IMR-90 (cell line): ENCODE data around the gene RSPH9. TPM values are rescaled to one million over a fixed set of nuclear protein-coding genes. Genes with fewer than 3 reads are reported as not detected.

Experiments used
- ATAC-seq: fragments of 200-7000 bp; cut with Tn5 transposase; 2 replicates; pipeline ENCODE4 v1.9.1; 2020; ENCODE audit warnings: low read depth, mild to moderate bottlenecking, moderate library complexity
- BruUV-seq: library from RNA; stranded (reverse); fragments of 400-500 nt; replicated peaks from 2 replicates; lab custom pipeline; 2021; lab: Mats Ljungman, UMichigan
- CTCF ChIA-PET: fragments of 300-600 bp; formaldehyde crosslinking; extraction: SDS; loops from one replicate; lab custom pipeline; 2021; ENCODE audit warnings: antibody characterized with exemption; lab: Yijun Ruan, JAX
- POLR2A ChIA-PET: fragments of 300-600 bp; sonication (Branson Sonifier 250); formaldehyde crosslinking; loops from one replicate; lab custom pipeline; 2022; ENCODE audit warnings: antibody characterized with exemption; ENCODE audit not compliant: unreplicated experiment; lab: Charles Lee
- DNase-seq: peaks from one replicate; pipeline ENCODE4 v3.0.0; 2013
- H2AFZ ChIP-seq: replicated peaks from 2 replicates; pipeline ENCODE3; 2013; ENCODE audit warnings: low read length, mild to moderate bottlenecking; ENCODE audit not compliant: poor library complexity
- H2AK5ac ChIP-seq: 2 replicates; pipeline ENCODE4 v1.6.1; 2013; ENCODE audit warnings: low read depth, low read length, inconsistent platforms
- H2AK9ac ChIP-seq: replicated peaks from 2 replicates; pipeline ENCODE3; 2013; ENCODE audit warnings: mild to moderate bottlenecking, low read depth, low read length, moderate library complexity; ENCODE audit not compliant: poor library complexity
- H2BK120ac ChIP-seq: 2 replicates; pipeline ENCODE4 v1.6.1; 2013; ENCODE audit warnings: low read depth, low read length, inconsistent platforms
- H2BK15ac ChIP-seq: 3 replicates; pipeline ENCODE4 v1.6.1; 2013; ENCODE audit warnings: low read depth, low read length, inconsistent platforms
- H2BK20ac ChIP-seq: 2 replicates; pipeline ENCODE4 v1.6.1; 2013; ENCODE audit warnings: low read depth, mild to moderate bottlenecking, inconsistent platforms, low read length, moderate library complexity
- H2BK5ac ChIP-seq: 2 replicates; pipeline ENCODE4 v1.6.1; 2013; ENCODE audit warnings: mild to moderate bottlenecking, low read depth, low read length, inconsistent platforms; ENCODE audit not compliant: poor library complexity, severe bottlenecking
- H3K14ac ChIP-seq: replicated peaks from 2 replicates; pipeline ENCODE4 v1.6.1; 2013; ENCODE audit warnings: low read depth, low read length, inconsistent platforms
- H3K18ac ChIP-seq: 2 replicates; pipeline ENCODE4 v1.6.1; 2013; ENCODE audit warnings: low read depth, low read length, control low read depth
- H3K23ac ChIP-seq: 2 replicates; pipeline ENCODE4 v1.6.1; 2013; ENCODE audit warnings: low read depth, low read length, inconsistent platforms
- H3K27ac ChIP-seq: 2 replicates; pipeline ENCODE4 v1.5.1; 2013; ENCODE audit warnings: mild to moderate bottlenecking, control low read depth, low read length; ENCODE audit not compliant: insufficient read depth
- H3K27me3 ChIP-seq: 2 replicates; pipeline ENCODE4 v1.6.1; 2013; ENCODE audit warnings: low read length; ENCODE audit not compliant: control insufficient read depth, insufficient read depth
- H3K36me3 ChIP-seq: 2 replicates; pipeline ENCODE4 v1.6.1; 2013; ENCODE audit warnings: low read length, mixed read lengths; ENCODE audit not compliant: control insufficient read depth, insufficient read depth
- H3K4ac ChIP-seq: 2 replicates; pipeline ENCODE4 v1.6.1; 2013; ENCODE audit warnings: low read depth, low read length, inconsistent platforms
- H3K4me1 ChIP-seq: 2 replicates; pipeline ENCODE4 v1.6.1; 2013; ENCODE audit warnings: low read length, mixed read lengths; ENCODE audit not compliant: control insufficient read depth, insufficient read depth
- H3K4me2 ChIP-seq: 2 replicates; pipeline ENCODE4 v1.6.1; 2013; ENCODE audit warnings: low read depth, mild to moderate bottlenecking, control low read depth, low read length, moderate library complexity
- H3K4me3 ChIP-seq: 2 replicates; pipeline ENCODE4 v1.5.1; 2013; ENCODE audit warnings: low read depth, mild to moderate bottlenecking, control low read depth, low read length, moderate library complexity; ENCODE audit not compliant: insufficient read depth
- H3K56ac ChIP-seq: 2 replicates; pipeline ENCODE4 v1.6.1; 2013; ENCODE audit warnings: low read length, inconsistent platforms; ENCODE audit not compliant: insufficient read depth; ENCODE audit errors: extremely low read depth
- H3K79me1 ChIP-seq, 2 experiments: 2 replicates each; pipeline ENCODE4 v1.6.1; 2013; ENCODE audit warnings: low read length in 2 of 2, inconsistent platforms in 1 of 2, low read depth in 1 of 2
- H3K9ac ChIP-seq: 2 replicates; pipeline ENCODE4 v1.6.1; 2013; ENCODE audit warnings: low read depth, low read length, control low read depth
- H3K9me1 ChIP-seq: 2 replicates; pipeline ENCODE4 v1.6.1; 2013; ENCODE audit warnings: low read length, inconsistent platforms; ENCODE audit not compliant: insufficient read depth
- H3K9me3 ChIP-seq: 2 replicates; pipeline ENCODE4 v1.6.1; 2013; ENCODE audit warnings: low read length; ENCODE audit not compliant: control insufficient read depth, insufficient read depth
- H4K20me1 ChIP-seq: 2 replicates; pipeline ENCODE4 v1.6.1; 2013; ENCODE audit warnings: low read length, inconsistent platforms; ENCODE audit not compliant: insufficient read depth
- H4K5ac ChIP-seq: 2 replicates; pipeline ENCODE4 v1.6.1; 2013; ENCODE audit warnings: mild to moderate bottlenecking, low read depth, low read length, control low read depth
- H4K8ac ChIP-seq, 2 experiments: 2 replicates each; pipeline ENCODE4 v1.6.1; 2013; ENCODE audit warnings: low read depth in 2 of 2, low read length in 2 of 2, control low read depth in 1 of 2, inconsistent platforms in 1 of 2
- H4K91ac ChIP-seq: 2 replicates; pipeline ENCODE4 v1.6.1; 2013; ENCODE audit warnings: low read depth, low read length, inconsistent platforms; ENCODE audit not compliant: insufficient read depth
- BHLHE40 ChIP-seq: fragments of 150-350 bp; IDR thresholded peaks from 2 replicates; pipeline ENCODE4 v1.6.1; 2016; ENCODE audit warnings: mild to moderate bottlenecking, low read depth, low read length
- CEBPB ChIP-seq: IDR thresholded peaks from 2 replicates; pipeline ENCODE4 v1.6.1; 2012; ENCODE audit warnings: low read depth, low read length, improper control_type of control experiment
- CHD1 ChIP-seq: IDR thresholded peaks from 2 replicates; pipeline ENCODE4 v1.6.1; 2012; ENCODE audit warnings: low read depth, low read length, improper control_type of control experiment
- CTCF ChIP-seq: conservative IDR thresholded peaks from 2 replicates; pipeline ENCODE4 v1.5.1; 2012; ENCODE audit warnings: mild to moderate bottlenecking, low read depth, low read length, improper control_type of control experiment
- FOS ChIP-seq: fragments of 150-350 bp; IDR thresholded peaks from 2 replicates; pipeline ENCODE4 v1.6.1; 2016; ENCODE audit warnings: low read depth, low read length
- MAZ ChIP-seq: IDR thresholded peaks from 2 replicates; pipeline ENCODE4 v1.6.1; 2012; ENCODE audit warnings: low read depth, mild to moderate bottlenecking, low read length, improper control_type of control experiment, moderate library complexity, borderline replicate concordance
- MXI1 ChIP-seq: IDR thresholded peaks from 2 replicates; pipeline ENCODE4 v1.6.1; 2012; ENCODE audit warnings: low read depth, mild to moderate bottlenecking, low read length, moderate library complexity, borderline replicate concordance
- NFE2L2 ChIP-seq: fragments of 150-350 bp; IDR thresholded peaks from 2 replicates; pipeline ENCODE4 v1.6.1; 2016; ENCODE audit warnings: low read depth, mild to moderate bottlenecking, low read length
- POLR2A ChIP-seq: IDR thresholded peaks from 2 replicates; pipeline ENCODE4 v1.6.1; 2012; ENCODE audit warnings: mild to moderate bottlenecking, low read depth, low read length
- RAD21 ChIP-seq: IDR thresholded peaks from 2 replicates; pipeline ENCODE4 v1.6.1; 2012; ENCODE audit warnings: low read length, improper control_type of control experiment
- RCOR1 ChIP-seq: IDR thresholded peaks from 2 replicates; pipeline ENCODE4 v1.6.1; 2012; ENCODE audit warnings: mild to moderate bottlenecking, low read length, improper control_type of control experiment; ENCODE audit not compliant: insufficient replicate concordance
- RFX5 ChIP-seq: IDR thresholded peaks from 2 replicates; pipeline ENCODE4 v1.8.0; 2012; ENCODE audit warnings: low read depth, mild to moderate bottlenecking, low read length, moderate library complexity
- SMC3 ChIP-seq: fragments of 150-350 bp; IDR thresholded peaks from 2 replicates; pipeline ENCODE4 v1.6.1; 2016; ENCODE audit warnings: low read depth, mild to moderate bottlenecking, antibody characterized with exemption, low read length, moderate library complexity
- USF2 ChIP-seq: fragments of 150-350 bp; IDR thresholded peaks from 2 replicates; pipeline ENCODE4 v1.6.1; 2017; ENCODE audit warnings: mild to moderate bottlenecking, antibody characterized with exemption, low read length, low read depth
- WGBS, 2 experiments: methylation state at CpG; one replicate each; pipeline versions ENCODE4 v1.1.5 to v1.1.7; 2013; ENCODE audit warnings: missing lambda C conversion rate in 2 of 2; ENCODE audit not compliant: insufficient read length in 1 of 2; ENCODE audit errors: extremely low coverage in 2 of 2; 5-methylcytosine and 5-hydroxymethylcytosine counted together
- dilution Hi-C: fragments of 300-500 bp; cut with HindIII; formaldehyde crosslinking; loops from one replicate; pipeline ENCODE4 v1.14.3; 2018; ENCODE audit warnings: low sequenced_read_pairs; ENCODE audit not compliant: unreplicated experiment
- in situ Hi-C: fragments of 300-500 bp; cut with MboI; formaldehyde crosslinking; loops from 3 replicates; pipeline ENCODE4 v1.14.3; 2019; ENCODE audit warnings: low sequenced_read_pairs, inconsistent platforms, mixed read lengths
- intact Hi-C: fragments of 100-400 bp; cut with micrococcal nuclease; formaldehyde crosslinking; loops from 2 replicates; pipeline ENCODE4 v1.10.0; 2022
- polyA plus RNA-seq, 3 experiments: library from polyadenylated mRNA; depleted of rRNA; stranded (reverse); fragments of >200 nt; gene quantifications; 2 replicates each; pipeline ENCODE4 v1.2.3, GENCODE V29; 2012; ENCODE audit warnings: low replicate concordance in 1 of 3
- total RNA-seq: library from RNA; depleted of rRNA; stranded (reverse); fragments of >200 nt; gene quantifications from 2 replicates; pipeline ENCODE4 v1.2.3, GENCODE V29; 2012
- TF ChIP-seq, protein P1 (sequence below): fragments of 150-350 bp; IDR thresholded peaks from 2 replicates; pipeline ENCODE4 v1.6.1; 2016; ENCODE audit warnings: low read depth, mild to moderate bottlenecking, low read length, moderate library complexity, borderline replicate concordance

Gene RSPH9
- total and polyA plus RNA-seq, 2 of the 4 experiments (the other 2 are of a cell fraction): 0.18 to 0.21 TPM

DNA sequence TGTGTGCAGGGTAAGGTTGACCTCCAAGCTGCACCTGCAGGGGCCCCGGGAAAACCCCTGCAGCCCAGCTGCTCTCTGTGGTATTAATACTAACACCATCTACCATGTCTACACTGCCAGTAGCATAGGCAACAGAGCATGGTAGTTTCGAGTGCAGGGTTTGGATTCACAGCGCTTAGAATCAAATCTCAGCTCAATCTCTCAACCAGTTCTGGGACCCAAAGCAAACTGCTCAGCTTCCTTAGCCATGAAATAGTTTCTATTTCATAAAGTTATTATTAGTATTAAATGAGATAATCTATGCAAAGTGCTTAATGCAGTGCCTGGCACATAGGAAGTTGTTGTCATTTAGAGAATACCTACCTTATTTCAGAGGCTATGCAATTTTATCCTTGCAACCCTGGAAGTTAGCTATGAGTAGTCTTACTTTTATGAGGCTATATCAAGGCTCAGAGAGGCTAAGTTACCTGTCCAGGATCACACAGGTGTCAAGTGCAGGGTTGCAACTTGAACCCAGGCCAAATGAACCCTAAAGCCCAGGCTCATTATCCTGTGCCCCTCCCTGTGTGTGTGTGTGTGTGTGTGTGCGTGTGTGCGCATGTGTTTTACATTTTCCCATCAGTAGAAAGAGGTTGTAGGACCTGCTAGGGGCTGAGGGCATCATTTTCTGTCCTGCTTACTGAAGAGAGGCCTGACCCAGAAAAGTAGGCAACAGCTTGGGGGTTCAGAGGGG, 70.4 kb downstream of the RSPH9 start:
- no peak overlapping the region for H2AK9ac ChIP-seq
- H2BK20ac ChIP-seq: no peak overlapping the region
- no peak overlapping the region for H2BK5ac ChIP-seq
- H2AK5ac ChIP-seq: no peak overlapping the region
- no peaks in the 10 kb centered on the region for H3K36me3 ChIP-seq
- H2AFZ ChIP-seq: no peak overlapping the region
- H3K9me1 ChIP-seq: peaks cover 2% of the 10 kb centered on the region; the same call in 1 of the 2 replicates
- WGBS, 2 experiments: no CpG with 5 or more reads among the region's 5 CpGs
- H2BK120ac ChIP-seq: no peak overlapping the region
- ChIA-PET CTCF (no interaction called here), POLR2A (no interaction called here)
- no peak overlapping the region for H3K56ac ChIP-seq
- H2BK15ac ChIP-seq: no peak overlapping the region
- no peaks in the 10 kb centered on the region for H4K20me1 ChIP-seq
- H3K9me3 ChIP-seq: no peaks in the 10 kb centered on the region
- no peak overlapping the region for H4K91ac ChIP-seq
- TF ChIP-seq CTCF: no peak
- TF ChIP-seq MAZ: no peak
- no peak for TF ChIP-seq FOS
- TF ChIP-seq RCOR1: no peak
- no peak for TF ChIP-seq MXI1
- TF ChIP-seq CHD1: no peak
- no peak for TF ChIP-seq USF2
- TF ChIP-seq RFX5: no peak
- TF ChIP-seq, protein P1, sequence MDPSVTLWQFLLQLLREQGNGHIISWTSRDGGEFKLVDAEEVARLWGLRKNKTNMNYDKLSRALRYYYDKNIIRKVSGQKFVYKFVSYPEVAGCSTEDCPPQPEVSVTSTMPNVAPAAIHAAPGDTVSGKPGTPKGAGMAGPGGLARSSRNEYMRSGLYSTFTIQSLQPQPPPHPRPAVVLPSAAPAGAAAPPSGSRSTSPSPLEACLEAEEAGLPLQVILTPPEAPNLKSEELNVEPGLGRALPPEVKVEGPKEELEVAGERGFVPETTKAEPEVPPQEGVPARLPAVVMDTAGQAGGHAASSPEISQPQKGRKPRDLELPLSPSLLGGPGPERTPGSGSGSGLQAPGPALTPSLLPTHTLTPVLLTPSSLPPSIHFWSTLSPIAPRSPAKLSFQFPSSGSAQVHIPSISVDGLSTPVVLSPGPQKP: no peak
- no peak for TF ChIP-seq BHLHE40
- TF ChIP-seq POLR2A: no peak
- TF ChIP-seq SMC3: no peak
- no peak for TF ChIP-seq CEBPB
- no peak for TF ChIP-seq NFE2L2
- TF ChIP-seq RAD21: no peak
- H3K4me2 ChIP-seq: no peak overlapping the region
- intact Hi-C loops (no loop called here), in situ Hi-C loops (no loop called here), dilution Hi-C loops (no loop called here)
- no peak overlapping the region for H3K9ac ChIP-seq
- no peaks in the 10 kb centered on the region for H3K79me1 ChIP-seq
- no peak overlapping the region for H4K8ac ChIP-seq
- no peak overlapping the region for H3K18ac ChIP-seq
- no peak overlapping the region for H3K14ac ChIP-seq
- peaks cover 4% of the 10 kb centered on the region; the same call in 1 of the 2 replicates for H3K4me1 ChIP-seq
- no peak overlapping the region for H3K23ac ChIP-seq
- no TSS peak for BruUV-seq
- H3K4me3 ChIP-seq: no peak overlapping the region
- DNase-seq (no peak), ATAC-seq (no peak; the same call in 1 of the 2 replicates)
- peaks cover 30% of the 10 kb centered on the region for H3K27me3 ChIP-seq
- no peak overlapping the region for H3K27ac ChIP-seq
- no peak overlapping the region for H3K4ac ChIP-seq
- no peak overlapping the region for H4K5ac ChIP-seq
